Endodermal cell (in vitro differentiated cells): Measurements from ENCODE around the gene ADAMTS2. TPM values are rescaled to one million over a fixed set of nuclear protein-coding genes. Genes with fewer than 3 reads are reported as not detected.
A peak's percentile ranks its signal among the peaks of the same experiment; 100 is the strongest.

Experiments used
- DNase-seq: peaks from one replicate; pipeline ENCODE4 v3.0.0-alpha.2; 2017
- H3K27ac ChIP-seq: 2 replicates; pipeline ENCODE4 v1.5.1; 2013; ENCODE audit warnings: mild to moderate bottlenecking, low read depth, low read length, moderate library complexity
- H3K27me3 ChIP-seq: 2 replicates; pipeline ENCODE4 v1.6.1; 2013; ENCODE audit warnings: mild to moderate bottlenecking, low read length, moderate library complexity; ENCODE audit not compliant: insufficient read depth, control insufficient read depth, poor library complexity, severe bottlenecking
- H3K36me3 ChIP-seq: 2 replicates; pipeline ENCODE4 v1.7.0; 2013; ENCODE audit warnings: mild to moderate bottlenecking, low read length, moderate library complexity; ENCODE audit not compliant: control insufficient read depth, insufficient read depth
- H3K4me1 ChIP-seq: one replicate; pipeline ENCODE4 v1.7.0; 2013; ENCODE audit warnings: low read length; ENCODE audit not compliant: control insufficient read depth, insufficient read depth
- H3K4me3 ChIP-seq: 2 replicates; pipeline ENCODE4 v1.5.1; 2013; ENCODE audit warnings: mild to moderate bottlenecking, low read length, moderate library complexity
- H3K9ac ChIP-seq: 2 replicates; pipeline ENCODE4 v1.6.1; 2013; ENCODE audit warnings: mild to moderate bottlenecking, low read length, moderate library complexity; ENCODE audit not compliant: poor library complexity, severe bottlenecking; ENCODE audit errors: extremely low read depth
- H3K9me3 ChIP-seq: 2 replicates; pipeline ENCODE4 v1.6.1; 2013; ENCODE audit warnings: mild to moderate bottlenecking, low read length, moderate library complexity; ENCODE audit not compliant: control insufficient read depth
- H3K27ac Mint-ChIP-seq: 2 replicates; pipeline ENCODE4 v1.8.0; 2020; ENCODE audit warnings: mixed read lengths
- H3K27me3 Mint-ChIP-seq: 2 replicates; pipeline ENCODE4 v1.8.0; 2021; ENCODE audit warnings: mild to moderate bottlenecking, mixed read lengths; ENCODE audit not compliant: insufficient read depth
- H3K36me3 Mint-ChIP-seq: 2 replicates; pipeline ENCODE4 v1.8.0; 2020; ENCODE audit warnings: low read depth, mixed read lengths
- H3K4me1 Mint-ChIP-seq: 2 replicates; pipeline ENCODE4 v1.8.0; 2020; ENCODE audit warnings: mixed read lengths
- H3K4me3 Mint-ChIP-seq: 2 replicates; pipeline ENCODE4 v1.8.0; 2020; ENCODE audit warnings: mild to moderate bottlenecking, moderate library complexity, mixed read lengths
- H3K9me3 Mint-ChIP-seq: 2 replicates; pipeline ENCODE4 v1.8.0; 2020; ENCODE audit warnings: mild to moderate bottlenecking, mixed read lengths
- CTCF ChIP-seq: fragments of 200-600 bp; sonication (generic); conservative IDR thresholded peaks from 2 replicates; pipeline ENCODE4 v1.5.0; 2021; ENCODE audit warnings: antibody characterized with exemption, mild to moderate bottlenecking
- WGBS, 2 experiments: methylation state at CpG; one replicate each; pipeline versions ENCODE4 v1.1.5 to v1.1.7; 2013; ENCODE audit warnings: missing lambda C conversion rate in 2 of 2, mixed read lengths in 1 of 2; ENCODE audit not compliant: insufficient coverage in 1 of 2, insufficient read length in 1 of 2; 5-methylcytosine and 5-hydroxymethylcytosine counted together
- total RNA-seq, 2 donors: library from RNA; stranded (reverse); fragmentation: NEBNext Ultra II Directional in 1 of 2; extraction: Animal tissue kit (Norgen Biotek cat#: 25700) in 1 of 2; gene quantifications; 2 replicates in 1 of 2; 3 replicates in 1 of 2; pipeline ENCODE4 v1.2.1, GENCODE V29; 2021

Gene ADAMTS2
- total RNA-seq, 2 donors from 2014 or later: 1.2 to 2.6 TPM

GRCh38 chr5:179268966-179269693 is 76.1 kb downstream of the ADAMTS2 start:
- no peak overlapping the region for H3K9ac ChIP-seq
- Mint-ChIP-seq H3K4me3 (no peak overlapping the region), H3K27ac (no peak overlapping the region), H3K36me3 (no peaks in the 10 kb centered on the region), H3K9me3 (no peaks in the 10 kb centered on the region), H3K4me1 (no peaks in the 10 kb centered on the region), H3K27me3 (no peaks in the 10 kb centered on the region)
- no peaks in the 10 kb centered on the region for H3K36me3 ChIP-seq
- H3K4me3 ChIP-seq: no peak overlapping the region
- H3K27ac ChIP-seq: no peak overlapping the region
- H3K4me1 ChIP-seq: no peaks in the 10 kb centered on the region
- H3K9me3 ChIP-seq: no peaks in the 10 kb centered on the region
- WGBS, 2 experiments: 93 to 97% methylated on average over 11 to 12 of the region's 12 CpGs
- no peaks in the 10 kb centered on the region for H3K27me3 ChIP-seq
- TF ChIP-seq CTCF: no peak
- peak; percentile 14 for DNase-seq

- no peaks in the 10 kb centered on the region for H3K36me3 Mint-ChIP-seq
- H3K9me3 Mint-ChIP-seq: no peaks in the 10 kb centered on the region
- Histone ChIP-seq H3K36me3 (no peaks in the 10 kb centered on the region), H3K27me3 (no peaks in the 10 kb centered on the region), H3K4me3 (no peak overlapping the region), H3K27ac (no peak overlapping the region), H3K9ac (no peak overlapping the region), H3K4me1 (no peaks in the 10 kb centered on the region), H3K9me3 (no peaks in the 10 kb centered on the region)
- no peaks in the 10 kb centered on the region for H3K4me1 Mint-ChIP-seq
- H3K4me3 Mint-ChIP-seq: no peak overlapping the region
- no peak overlapping the region for H3K27ac Mint-ChIP-seq
- no peak for TF ChIP-seq CTCF
- no peaks in the 10 kb centered on the region for H3K27me3 Mint-ChIP-seq
- peak; percentile 34 for DNase-seq
- 88 to 91% methylated on average over 16 of the region's 16 CpGs for WGBS, 2 experiments
These were observed 76.8 kb downstream of the ADAMTS2 start for GRCh38 chr5:179268399-179268952.

GRCh38 chr5:179267671-179268083 is 77.6 kb downstream of the ADAMTS2 start:
- Mint-ChIP-seq H3K9me3 (no peaks in the 10 kb centered on the region), H3K4me3 (no peak overlapping the region), H3K27me3 (no peaks in the 10 kb centered on the region), H3K27ac (no peak overlapping the region), H3K4me1 (no peaks in the 10 kb centered on the region), H3K36me3 (no peaks in the 10 kb centered on the region)
- 83 to 88% methylated on average over 3 to 10 of the region's 10 CpGs for WGBS, 2 experiments
- Histone ChIP-seq H3K4me3 (no peak overlapping the region), H3K27me3 (no peaks in the 10 kb centered on the region), H3K27ac (no peak overlapping the region), H3K36me3 (no peaks in the 10 kb centered on the region), H3K9ac (no peak overlapping the region), H3K4me1 (no peaks in the 10 kb centered on the region), H3K9me3 (no peaks in the 10 kb centered on the region)
- no peak for TF ChIP-seq CTCF
- DNase-seq: peak; percentile 37
